EH (cell line): ENCODE data around the gene SOHLH2.
A peak's percentile ranks its signal among the peaks of the same experiment; 100 is the strongest.

ENCODE experiments used
- DNase-seq: peaks from one replicate; pipeline ENCODE4 v3.0.0-alpha.2; 2015; ENCODE audit warnings: low read depth

SOHLH2 gene

DNA sequence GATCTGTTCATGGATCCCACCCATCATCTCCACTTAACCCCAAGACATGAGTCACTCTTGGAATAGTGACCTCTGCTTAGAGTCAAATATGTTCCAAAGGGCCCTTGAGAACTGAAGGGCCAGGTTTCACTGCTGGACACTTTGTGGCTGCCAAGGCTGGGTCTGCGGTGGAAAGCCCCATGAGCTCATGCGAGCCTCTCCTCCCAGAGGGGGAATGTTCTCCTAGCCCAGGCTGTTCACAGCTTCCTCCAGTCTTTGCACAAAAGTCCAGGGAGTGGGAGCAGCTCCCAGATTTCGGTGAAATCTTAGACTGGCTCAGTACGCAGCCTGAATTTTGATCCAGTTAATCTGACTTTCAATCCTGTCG, 82.4 kb downstream of the SOHLH2 start:
- DNase-seq = peak; percentile 42

DNA sequence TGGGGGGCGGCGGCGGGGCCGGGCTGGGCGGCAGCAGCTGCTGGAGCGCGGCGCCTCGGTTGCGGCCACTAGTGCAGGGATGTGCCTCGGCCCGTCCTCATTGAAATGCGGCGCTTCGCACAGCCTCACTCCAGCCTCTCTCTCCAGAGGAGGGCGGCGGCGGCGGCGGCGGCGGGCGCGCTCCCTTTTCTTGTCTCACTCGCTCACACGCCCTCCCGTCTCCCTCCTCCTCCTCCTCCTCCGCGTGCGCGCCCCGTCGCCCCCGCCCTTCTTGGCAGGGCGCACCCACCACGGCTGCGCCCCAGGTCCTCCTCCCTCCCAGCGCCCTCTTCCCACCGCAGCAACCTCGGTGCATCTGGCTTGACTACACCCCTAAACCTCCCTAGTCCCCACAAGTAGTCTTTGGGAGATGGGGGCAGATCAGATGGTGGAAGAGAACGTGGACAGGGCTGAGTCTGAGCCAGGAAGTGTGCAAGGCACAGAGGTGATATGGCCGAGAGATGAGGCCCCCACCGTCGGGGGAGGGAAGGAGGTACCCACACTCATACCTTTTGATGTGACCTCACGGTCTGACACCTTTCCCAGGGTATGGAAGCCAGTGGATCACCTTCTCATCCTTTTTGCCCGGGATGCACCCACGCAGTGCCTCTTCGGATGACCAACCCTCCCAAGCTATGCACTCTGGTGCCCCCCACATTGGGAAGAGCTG, 83.0 kb downstream of the SOHLH2 start, which contains the start of gene DCLK1:
Gene DCLK1, minus strand, starts transcription at position 161 of the 709 bp plus-strand sequence.
- peak; percentile 57 for DNase-seq

DNA sequence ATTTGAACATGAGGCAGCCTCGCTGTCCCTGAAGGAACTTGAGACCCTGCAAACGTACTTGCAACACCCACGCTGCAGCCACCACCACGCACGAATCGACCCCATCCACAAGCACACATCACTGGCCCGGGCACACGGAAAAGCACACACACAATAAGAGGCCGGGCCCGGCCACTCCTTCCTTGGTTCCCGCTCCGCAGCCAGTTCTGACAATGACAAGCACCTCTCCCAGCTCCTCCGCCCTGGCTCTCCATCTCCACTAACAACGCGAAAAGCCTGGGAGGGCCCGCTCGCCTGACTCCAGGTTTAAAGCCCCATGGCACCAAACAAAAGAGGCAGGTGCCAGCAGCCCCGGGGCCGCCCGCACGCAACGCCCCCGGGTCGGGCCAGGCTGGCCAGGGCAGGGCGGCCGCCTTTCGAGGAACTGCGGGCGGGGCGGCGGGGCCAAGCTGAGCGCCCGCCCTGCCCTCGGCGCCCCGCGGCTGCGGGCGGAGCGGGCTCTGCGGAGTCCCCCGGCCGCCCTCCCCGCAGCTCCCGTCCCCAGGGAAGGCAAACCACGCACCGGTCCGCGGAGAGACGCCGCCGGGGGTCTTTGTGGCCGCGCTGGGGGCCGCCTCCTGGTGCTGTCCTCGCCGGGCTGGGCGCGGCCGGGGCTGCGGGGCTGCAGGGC, 83.7 kb downstream of the SOHLH2 start:
- DNase-seq = peak; percentile 34

DNA sequence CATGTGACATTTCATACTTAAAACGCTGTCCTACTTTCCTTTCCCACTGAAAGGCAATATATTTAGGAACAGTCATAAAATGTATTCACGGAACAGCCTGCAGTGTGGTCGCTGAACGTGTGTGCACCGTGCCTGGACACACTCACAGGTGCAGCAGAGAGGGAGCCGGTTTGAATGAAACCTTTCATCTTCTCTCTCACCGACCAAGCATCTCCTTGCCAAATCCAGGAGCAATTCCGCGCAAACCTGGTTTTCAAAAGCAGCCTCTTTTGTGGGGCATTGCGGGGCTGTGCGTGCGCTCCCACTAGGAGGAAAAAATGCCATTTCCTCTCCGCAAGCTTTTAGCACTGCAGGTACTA, 84.2 kb downstream of the SOHLH2 start:
- no peak for DNase-seq

DNA sequence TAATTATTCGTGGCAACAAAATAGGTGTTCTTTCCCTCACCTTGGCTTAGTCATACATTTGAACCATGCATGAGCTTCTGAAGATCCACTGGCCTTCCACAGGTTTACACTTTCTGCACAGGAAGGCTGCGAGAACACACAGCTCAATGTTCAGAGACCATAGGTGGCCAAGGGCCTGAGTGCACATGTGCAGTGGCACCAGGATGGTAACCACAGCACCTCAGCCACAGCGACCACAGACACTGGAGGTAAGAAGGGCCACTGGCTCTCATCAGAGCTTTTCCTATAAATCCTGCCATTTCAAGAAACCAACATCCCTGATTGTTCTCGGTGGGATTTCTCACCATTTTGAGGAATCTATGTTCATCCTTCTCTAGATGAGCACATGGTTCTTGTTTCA, 84.8 kb downstream of the SOHLH2 start:
- no peak for DNase-seq

DNA sequence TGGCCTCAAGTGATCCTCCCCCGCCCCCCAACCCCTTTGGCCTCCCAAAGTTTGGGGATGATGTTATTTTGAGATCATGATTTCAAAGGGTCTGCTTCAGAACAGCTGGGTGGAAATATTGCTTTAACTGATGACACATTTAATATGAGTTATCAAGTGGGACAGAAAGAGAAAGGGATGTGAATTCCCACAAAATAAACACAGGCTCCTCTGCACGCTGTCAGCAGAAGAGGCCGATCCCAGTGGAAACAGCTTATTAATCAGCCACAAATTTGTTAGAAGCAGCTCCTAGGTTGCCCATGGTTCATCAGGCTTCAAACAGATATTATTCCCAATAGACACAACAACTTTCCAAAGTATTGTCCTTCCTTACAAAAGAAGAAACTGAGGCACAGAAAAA, 87.9 kb downstream of the SOHLH2 start:
- DNase-seq = peak; percentile 13

DNA sequence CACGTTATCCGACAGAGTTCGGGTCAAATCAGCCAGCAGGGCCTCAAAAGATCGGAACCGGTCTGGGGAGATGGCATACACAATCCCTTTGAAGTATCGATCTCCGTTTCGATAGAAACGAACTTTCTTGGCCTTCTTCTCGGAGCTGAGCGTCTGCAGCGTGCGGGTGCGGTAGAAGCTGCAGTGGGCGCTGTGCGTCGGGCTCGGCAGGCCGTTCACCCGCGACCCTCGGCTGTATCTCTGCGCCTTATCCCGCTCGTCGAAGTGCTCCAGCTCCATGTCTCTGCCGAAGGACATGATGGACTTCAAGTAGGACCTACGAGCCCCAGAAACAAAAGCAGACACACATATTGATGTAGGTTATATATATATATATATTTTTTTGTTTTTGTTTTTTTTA, 88.5 kb downstream of the SOHLH2 start:
- no peak for DNase-seq

DNA sequence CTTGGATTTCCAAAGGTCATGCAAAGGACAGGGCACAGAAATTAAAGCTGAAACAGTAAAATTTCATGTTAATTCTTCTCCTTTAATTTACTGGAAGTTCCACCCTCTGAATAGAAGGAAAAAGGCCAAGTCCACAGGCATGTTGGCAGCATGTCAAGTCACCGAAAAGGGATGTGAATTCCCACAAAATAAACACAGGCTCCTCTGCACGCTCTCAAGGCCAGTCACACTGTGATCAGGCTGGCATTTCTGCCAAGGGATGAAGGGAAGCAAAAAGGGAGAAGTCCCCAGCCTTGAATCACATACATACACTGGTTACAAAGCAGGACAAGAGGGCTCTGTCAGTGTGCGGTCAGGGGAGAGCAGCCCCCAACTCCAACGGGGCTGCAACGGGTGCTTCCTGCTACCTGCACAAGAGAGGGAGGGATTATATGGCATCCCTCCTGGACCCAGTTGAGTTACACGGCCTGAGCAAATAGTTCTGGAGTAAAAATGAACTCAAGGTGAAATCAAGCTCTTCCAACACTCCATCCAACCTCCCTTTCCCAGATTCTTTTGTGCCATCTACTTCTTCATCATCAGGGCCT, 90.0 kb downstream of the SOHLH2 start:
- DNase-seq = peak; percentile 91
